Neural crest cell (in vitro differentiated cells): ENCODE measurements around the gene SERPINA12. TPM values are rescaled to one million over a fixed set of nuclear protein-coding genes. Genes with fewer than 3 reads are reported as not detected.

ENCODE experiments used
- DNase-seq: peaks from one replicate; pipeline ENCODE4 v3.0.0; 2021; ENCODE audit warnings: low read depth, mixed read lengths, low spot score
- H3K27ac Mint-ChIP-seq: one replicate; pipeline ENCODE4 v1.8.0; 2021; ENCODE audit warnings: mild to moderate bottlenecking, mixed read lengths; ENCODE audit not compliant: unreplicated experiment
- H3K27me3 Mint-ChIP-seq: 2 replicates; pipeline ENCODE4 v1.8.0; 2021; ENCODE audit warnings: low read depth, mild to moderate bottlenecking, mixed read lengths
- H3K36me3 Mint-ChIP-seq: 2 replicates; pipeline ENCODE4 v1.8.0; 2021; ENCODE audit warnings: low read depth, mild to moderate bottlenecking, mixed read lengths
- H3K4me1 Mint-ChIP-seq: 2 replicates; pipeline ENCODE4 v1.8.0; 2021; ENCODE audit warnings: mixed read lengths
- H3K4me3 Mint-ChIP-seq: one replicate; pipeline ENCODE4 v1.8.0; 2021; ENCODE audit warnings: mild to moderate bottlenecking, mixed read lengths
- H3K9me3 Mint-ChIP-seq: 2 replicates; pipeline ENCODE4 v1.8.0; 2021; ENCODE audit warnings: mixed read lengths
- CTCF ChIP-seq: fragments of 200-600 bp; sonication (generic); conservative IDR thresholded peaks from 2 replicates; pipeline ENCODE4 v1.5.0; 2021; ENCODE audit warnings: antibody characterized with exemption, mild to moderate bottlenecking
- total RNA-seq: library from RNA; stranded (reverse); gene quantifications from 2 replicates; pipeline ENCODE4 v1.2.1, GENCODE V29; 2021

The SERPINA12 gene
- total RNA-seq, 1 donor from 2014 or later, result not detected

GRCh38 chr14:94448071-94448808 is 61.0 kb downstream of the SERPINA12 start:
- no peak for TF ChIP-seq CTCF

DNA sequence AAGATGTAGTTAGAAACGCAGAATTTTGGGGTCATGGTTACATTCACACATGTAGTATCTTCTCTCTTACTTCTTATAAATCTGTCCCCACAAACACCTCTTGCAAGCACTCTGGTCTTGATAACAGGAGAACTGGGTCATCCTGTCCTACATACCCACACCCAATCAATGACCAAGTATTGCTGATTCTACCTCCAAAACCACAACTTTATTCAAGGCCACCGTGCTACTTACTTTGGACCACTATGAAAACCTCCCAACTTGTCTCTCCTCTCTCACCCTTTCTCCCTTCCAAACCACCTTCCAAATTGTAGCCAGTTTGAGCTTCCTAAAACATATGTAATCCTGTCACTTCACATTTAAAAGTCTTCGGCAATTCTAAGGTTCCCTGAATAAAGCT is 62.1 kb downstream of the SERPINA12 start:
- DNase-seq, result no peak
- peaks cover 14% of the 10 kb centered on the region for H3K4me1 Mint-ChIP-seq
- H3K27ac Mint-ChIP-seq, result no peak overlapping the region
- H3K9me3 Mint-ChIP-seq, result peaks cover 6% of the 10 kb centered on the region
- no peak for TF ChIP-seq CTCF
- H3K4me3 Mint-ChIP-seq, result no peak overlapping the region
- H3K27me3 Mint-ChIP-seq, result peaks cover 40% of the 10 kb centered on the region
- no peaks in the 10 kb centered on the region for H3K36me3 Mint-ChIP-seq

More at GRCh38 chr14:94448071-94448808, 61.0 kb downstream of the SERPINA12 start:
- Mint-ChIP-seq H3K9me3 (peaks cover 6% of the 10 kb centered on the region), H3K36me3 (no peaks in the 10 kb centered on the region), H3K4me1 (peaks cover 18% of the 10 kb centered on the region), H3K27me3 (peaks cover 50% of the 10 kb centered on the region), H3K4me3 (no peak overlapping the region), H3K27ac (no peak overlapping the region)
- DNase-seq, result no peak

GRCh38 chr14:94446126-94446525 is 63.1 kb downstream of the SERPINA12 start:
- Mint-ChIP-seq H3K27me3 (peaks cover 30% of the 10 kb centered on the region), H3K27ac (no peak overlapping the region), H3K4me3 (no peak overlapping the region), H3K36me3 (no peaks in the 10 kb centered on the region), H3K4me1 (peaks cover 5% of the 10 kb centered on the region), H3K9me3 (peaks cover 9% of the 10 kb centered on the region)
- no peak for TF ChIP-seq CTCF
- no peak for DNase-seq

DNA sequence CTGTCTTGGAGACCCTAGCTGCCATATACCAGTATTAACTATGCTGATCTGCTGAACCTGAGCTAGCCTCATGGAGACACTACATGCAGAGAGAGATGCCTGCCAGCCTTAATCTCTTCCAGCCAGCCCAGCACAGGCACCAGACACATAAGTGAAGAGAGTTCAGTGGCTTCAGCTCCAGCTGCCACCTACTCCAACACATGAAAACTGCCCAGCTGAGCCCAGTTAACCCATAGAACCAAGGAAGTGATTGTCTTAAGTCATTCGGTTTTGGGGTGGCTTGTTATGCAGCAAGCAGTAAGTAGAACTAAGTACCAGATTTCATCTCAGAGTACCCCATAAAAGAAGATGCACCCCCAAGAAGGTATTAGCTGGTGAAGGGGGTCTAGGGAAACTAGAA is 64.3 kb downstream of the SERPINA12 start:
- no peak for TF ChIP-seq CTCF
- Mint-ChIP-seq H3K27ac (no peak overlapping the region), H3K4me1 (no peaks in the 10 kb centered on the region), H3K27me3 (peaks cover 23% of the 10 kb centered on the region), H3K4me3 (no peak overlapping the region), H3K36me3 (no peaks in the 10 kb centered on the region), H3K9me3 (peaks cover 11% of the 10 kb centered on the region)
- no peak for DNase-seq

DNA sequence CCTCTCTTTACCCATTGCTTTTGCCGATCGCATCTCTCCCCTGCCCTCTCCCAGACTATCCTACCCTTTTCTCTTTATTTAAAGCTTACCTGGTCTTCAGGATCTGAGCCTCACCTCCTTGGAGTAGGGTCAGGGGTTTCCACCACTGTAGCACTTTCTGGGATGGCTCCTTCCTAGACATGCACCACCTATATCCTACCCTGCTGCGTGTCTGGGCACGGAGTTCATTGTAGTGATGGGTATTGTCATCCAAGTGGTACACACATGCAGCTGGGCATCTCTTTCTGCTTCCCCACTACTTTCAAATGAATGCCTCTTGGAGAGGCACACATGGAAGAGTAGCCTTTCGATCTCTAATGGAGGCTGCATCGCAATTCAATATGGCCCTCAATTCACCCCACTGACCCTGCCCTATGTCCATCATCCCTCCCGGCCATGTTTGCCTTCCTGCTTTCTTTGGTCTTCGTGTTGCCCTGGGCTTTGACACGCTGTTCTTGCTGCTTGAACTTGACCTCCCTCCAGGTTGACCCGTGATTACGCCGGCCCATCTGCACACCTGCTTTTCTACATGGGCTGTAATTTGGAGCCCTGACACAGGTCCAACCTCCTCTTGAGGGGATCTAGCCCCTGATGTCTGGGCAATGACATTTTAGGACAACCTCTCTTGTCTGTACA is 67.6 kb downstream of the SERPINA12 start:
- peaks cover 11% of the 10 kb centered on the region for H3K9me3 Mint-ChIP-seq
- no peak for DNase-seq
- TF ChIP-seq CTCF, result no peak
- H3K27ac Mint-ChIP-seq, result no peak overlapping the region
- no peaks in the 10 kb centered on the region for H3K36me3 Mint-ChIP-seq
- H3K4me1 Mint-ChIP-seq, result no peaks in the 10 kb centered on the region
- H3K4me3 Mint-ChIP-seq, result no peak overlapping the region
- H3K27me3 Mint-ChIP-seq, result peaks cover 23% of the 10 kb centered on the region
